HEK293 (cell line): Measurements from ENCODE around the gene SLC16A7.

Source experiments
- CTCF ChIP-seq: fragments of 450-650 bp; formaldehyde crosslinking; IDR thresholded peaks from 2 replicates; pipeline ENCODE4 v1.5.1; 2016; ENCODE audit warnings: missing biosample characterization, missing genetic modification characterization
- HIC1 ChIP-seq: fragments of 450-650 bp; formaldehyde crosslinking; IDR thresholded peaks from 2 replicates; pipeline ENCODE4 v1.5.1; 2016; ENCODE audit warnings: missing biosample characterization, missing genetic modification characterization
- KLF7 ChIP-seq: fragments of 450-650 bp; formaldehyde crosslinking; IDR thresholded peaks from 2 replicates; pipeline ENCODE4 v1.5.1; 2016; ENCODE audit warnings: missing biosample characterization, missing genetic modification characterization, borderline replicate concordance
- PRDM1 ChIP-seq: fragments of 450-650 bp; formaldehyde crosslinking; IDR thresholded peaks from 2 replicates; pipeline ENCODE4; 2016; ENCODE audit warnings: missing biosample characterization, missing genetic modification characterization
- ZBTB44 ChIP-seq: fragments of 450-650 bp; IDR thresholded peaks from 2 replicates; pipeline ENCODE4 v1.5.1; 2018; ENCODE audit warnings: missing biosample characterization, mild to moderate bottlenecking, missing genetic modification characterization
- ZNF175 ChIP-seq: fragments of 450-650 bp; formaldehyde crosslinking; IDR thresholded peaks from 2 replicates; pipeline ENCODE4 v1.5.1; 2016; ENCODE audit warnings: missing biosample characterization, missing genetic modification characterization
- ZNF221 ChIP-seq: fragments of 450-650 bp; formaldehyde crosslinking; IDR thresholded peaks from 2 replicates; pipeline ENCODE4 v1.5.1; 2017; ENCODE audit warnings: missing biosample characterization, missing genetic modification characterization, borderline replicate concordance
- ZNF274 ChIP-seq, 2 experiments: fragments of 200-500 bp in 1 of 2; fragments of 450-650 bp in 1 of 2; sonication (Bioruptor generic) in 1 of 2; formaldehyde crosslinking in 1 of 2; IDR thresholded peaks; 2 replicates each; pipeline versions ENCODE4 v1.5.1 to v1.6.1; 2014 to 2016; ENCODE audit warnings: borderline replicate concordance in 1 of 2, inconsistent platforms in 1 of 2, low read length in 1 of 2, missing biosample characterization in 1 of 2, missing genetic modification characterization in 1 of 2
- ZNF513 ChIP-seq: fragments of 450-650 bp; IDR thresholded peaks from 2 replicates; pipeline ENCODE4 v1.5.1; 2018; ENCODE audit warnings: missing biosample characterization, missing genetic modification characterization
- ZNF558 ChIP-seq: fragments of 450-650 bp; formaldehyde crosslinking; IDR thresholded peaks from 2 replicates; pipeline ENCODE4 v1.5.1; 2016; ENCODE audit warnings: missing biosample characterization, missing genetic modification characterization
- ZNF639 ChIP-seq: fragments of 450-650 bp; formaldehyde crosslinking; IDR thresholded peaks from 2 replicates; pipeline ENCODE4 v1.5.1; 2016; ENCODE audit warnings: missing biosample characterization, missing genetic modification characterization

- TF ChIP-seq ZNF558 (tag by site-specific recombination), result no peak
- no peak for TF ChIP-seq PRDM1
- TF ChIP-seq ZNF639, result no peak
- no peak for TF ChIP-seq CTCF (tag by site-specific recombination)
- TF ChIP-seq ZNF513 (tag by site-specific recombination), result no peak
- TF ChIP-seq KLF7 (tag by site-specific recombination), result no peak
- TF ChIP-seq ZBTB44 (tag by site-specific recombination), result no peak
- TF ChIP-seq ZNF274 (IDR thresholded peaks at IDR 0.05; ENCODE audit: low read length), result no peak
- TF ChIP-seq ZNF274 (tag by site-specific recombination; IDR thresholded peaks at IDR 0.05; ENCODE audit: borderline replicate concordance), result no peak
- no peak for TF ChIP-seq HIC1 (tag by site-specific recombination)
- no peak for TF ChIP-seq ZNF221 (tag by site-specific recombination)
- TF ChIP-seq ZNF175 (tag by site-specific recombination), result no peak
These were observed 140.5 kb downstream of the SLC16A7 start for GRCh38 chr12:59736359-59736758.
